Mesothelial cell of epicardium (in vitro differentiated cells): ENCODE data around the gene SIK2. TPM values are rescaled to one million over a fixed set of nuclear protein-coding genes. Genes with fewer than 3 reads are reported as not detected.

ENCODE experiments used
- DNase-seq, 2 experiments: peaks; one replicate each; pipeline ENCODE4 v3.0.0; 2021; ENCODE audit warnings: low spot score in 2 of 2; ENCODE audit not compliant: unreplicated experiment in 2 of 2
- H3K27ac Mint-ChIP-seq: 2 replicates; pipeline ENCODE4 v1.8.0; 2021; ENCODE audit warnings: mixed read lengths
- H3K27me3 Mint-ChIP-seq: 2 replicates; pipeline ENCODE4 v1.8.0; 2021; ENCODE audit warnings: low read depth, mixed read lengths
- H3K36me3 Mint-ChIP-seq: 2 replicates; pipeline ENCODE4 v1.8.0; 2021; ENCODE audit warnings: mixed read lengths
- H3K4me1 Mint-ChIP-seq: 2 replicates; pipeline ENCODE4 v1.8.0; 2021; ENCODE audit warnings: mixed read lengths
- H3K4me3 Mint-ChIP-seq: 2 replicates; pipeline ENCODE4 v1.8.0; 2021; ENCODE audit warnings: mild to moderate bottlenecking, moderate library complexity, mixed read lengths
- H3K9me3 Mint-ChIP-seq: 2 replicates; pipeline ENCODE4 v1.8.0; 2021; ENCODE audit warnings: mixed read lengths
- total RNA-seq: library from RNA; stranded (reverse); gene quantifications from 3 replicates; pipeline ENCODE4 v1.2.1, GENCODE V29; 2021
- TF ChIP-seq, protein P1 (sequence below): fragments of 200-600 bp; sonication (generic); IDR thresholded peaks from one replicate; pipeline ENCODE4 v1.5.0; 2021; ENCODE audit warnings: antibody characterized with exemption; ENCODE audit not compliant: unreplicated experiment

SIK2 gene
- total RNA-seq, 1 donor from 2014 or later, result 17.1 TPM

DNA sequence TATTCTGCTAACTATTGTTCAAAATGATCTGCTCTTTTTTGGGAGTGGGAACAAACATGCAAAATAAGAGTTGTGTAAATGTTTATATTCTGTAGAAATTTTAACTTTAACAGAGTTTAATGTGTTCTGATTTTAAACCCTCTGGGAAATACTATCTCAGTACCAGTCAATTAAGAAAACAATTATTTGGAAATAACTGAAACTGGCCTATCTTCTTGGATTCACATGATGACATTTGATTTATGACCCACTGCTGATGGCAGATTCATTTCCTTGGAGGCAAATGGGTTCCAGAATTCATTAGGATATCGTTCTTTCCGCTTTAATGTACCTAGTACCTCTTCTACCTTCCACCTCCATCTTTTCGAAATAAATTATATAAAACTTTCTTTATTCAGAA lies 5.5 kb downstream of the SIK2 start:
- Mint-ChIP-seq H3K27ac (no peak overlapping the region), H3K9me3 (no peaks in the 10 kb centered on the region), H3K4me1 (peaks cover 28% of the 10 kb centered on the region), H3K27me3 (no peaks in the 10 kb centered on the region), H3K36me3 (no peaks in the 10 kb centered on the region), H3K4me3 (no peak overlapping the region)
- TF ChIP-seq, protein P1, sequence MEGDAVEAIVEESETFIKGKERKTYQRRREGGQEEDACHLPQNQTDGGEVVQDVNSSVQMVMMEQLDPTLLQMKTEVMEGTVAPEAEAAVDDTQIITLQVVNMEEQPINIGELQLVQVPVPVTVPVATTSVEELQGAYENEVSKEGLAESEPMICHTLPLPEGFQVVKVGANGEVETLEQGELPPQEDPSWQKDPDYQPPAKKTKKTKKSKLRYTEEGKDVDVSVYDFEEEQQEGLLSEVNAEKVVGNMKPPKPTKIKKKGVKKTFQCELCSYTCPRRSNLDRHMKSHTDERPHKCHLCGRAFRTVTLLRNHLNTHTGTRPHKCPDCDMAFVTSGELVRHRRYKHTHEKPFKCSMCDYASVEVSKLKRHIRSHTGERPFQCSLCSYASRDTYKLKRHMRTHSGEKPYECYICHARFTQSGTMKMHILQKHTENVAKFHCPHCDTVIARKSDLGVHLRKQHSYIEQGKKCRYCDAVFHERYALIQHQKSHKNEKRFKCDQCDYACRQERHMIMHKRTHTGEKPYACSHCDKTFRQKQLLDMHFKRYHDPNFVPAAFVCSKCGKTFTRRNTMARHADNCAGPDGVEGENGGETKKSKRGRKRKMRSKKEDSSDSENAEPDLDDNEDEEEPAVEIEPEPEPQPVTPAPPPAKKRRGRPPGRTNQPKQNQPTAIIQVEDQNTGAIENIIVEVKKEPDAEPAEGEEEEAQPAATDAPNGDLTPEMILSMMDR, result no peak
- DNase-seq, result no peak

DNA sequence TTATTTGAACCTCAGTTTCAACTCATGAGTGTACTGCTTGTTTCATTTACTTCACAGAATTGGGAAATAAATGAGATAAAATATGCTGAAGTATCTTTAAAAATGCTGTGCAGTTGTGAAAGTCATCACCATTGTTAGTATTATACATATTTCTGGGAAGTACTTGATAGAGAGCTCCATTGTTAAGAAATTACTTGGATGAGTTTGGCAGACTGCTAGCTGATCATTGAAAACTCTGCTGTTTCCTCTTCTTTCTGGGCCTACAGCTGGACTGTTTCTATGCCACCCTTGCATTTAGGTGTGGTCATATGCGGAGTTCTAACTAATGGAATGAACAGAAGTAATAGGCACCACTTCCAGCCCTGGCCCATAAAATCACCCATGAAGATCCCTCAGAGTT lies 10.0 kb downstream of the SIK2 start:
- no peak for DNase-seq
- Mint-ChIP-seq H3K4me3 (no peak overlapping the region), H3K4me1 (peaks cover 4% of the 10 kb centered on the region), H3K27ac (no peak overlapping the region), H3K36me3 (no peaks in the 10 kb centered on the region), H3K9me3 (no peaks in the 10 kb centered on the region), H3K27me3 (no peaks in the 10 kb centered on the region)
- TF ChIP-seq, protein P1, result no peak

DNA sequence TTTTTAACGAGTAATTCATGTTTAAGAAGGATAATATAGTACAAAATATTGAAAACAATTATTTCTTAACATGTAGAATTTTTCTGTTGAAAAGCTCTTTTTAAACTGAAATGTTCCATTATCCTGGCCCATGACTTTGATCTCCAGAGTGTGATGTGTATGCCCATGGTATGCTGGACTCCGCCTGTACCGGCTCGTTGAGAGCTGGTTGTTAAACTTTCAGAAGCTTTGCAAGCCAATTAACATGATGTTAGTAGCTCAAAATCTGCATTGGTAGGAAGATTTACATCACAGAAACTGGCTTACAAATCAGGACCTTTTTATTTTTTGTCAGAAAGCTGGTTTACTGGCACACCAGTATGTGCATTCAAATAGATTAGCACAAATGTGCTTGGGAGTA lies 15.0 kb downstream of the SIK2 start:
- TF ChIP-seq, protein P1, result no peak
- Mint-ChIP-seq H3K4me1 (no peaks in the 10 kb centered on the region), H3K27ac (no peak overlapping the region), H3K27me3 (no peaks in the 10 kb centered on the region), H3K4me3 (no peak overlapping the region), H3K36me3 (peaks cover 17% of the 10 kb centered on the region), H3K9me3 (no peaks in the 10 kb centered on the region)
- DNase-seq, result no peak

DNA sequence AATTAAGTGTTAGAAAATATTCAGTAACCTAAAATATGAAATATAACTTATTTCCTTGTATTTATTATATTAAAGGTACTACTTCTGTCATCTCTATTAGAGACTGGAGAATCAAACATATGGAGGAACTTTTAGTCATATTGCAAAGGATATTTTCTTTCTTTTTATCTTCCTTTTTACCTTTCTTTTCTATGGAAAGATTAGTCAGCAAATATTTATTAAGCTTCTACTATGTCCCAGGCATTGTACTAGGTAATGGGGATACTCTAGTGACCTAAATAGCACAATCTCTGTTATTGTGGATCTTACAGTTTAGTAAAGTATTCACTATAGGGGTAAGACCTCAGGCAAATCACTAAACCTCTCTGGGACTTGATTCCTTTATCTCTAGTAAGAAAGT lies 18.3 kb downstream of the SIK2 start:
- no peak overlapping the region for H3K4me3 Mint-ChIP-seq

DNA sequence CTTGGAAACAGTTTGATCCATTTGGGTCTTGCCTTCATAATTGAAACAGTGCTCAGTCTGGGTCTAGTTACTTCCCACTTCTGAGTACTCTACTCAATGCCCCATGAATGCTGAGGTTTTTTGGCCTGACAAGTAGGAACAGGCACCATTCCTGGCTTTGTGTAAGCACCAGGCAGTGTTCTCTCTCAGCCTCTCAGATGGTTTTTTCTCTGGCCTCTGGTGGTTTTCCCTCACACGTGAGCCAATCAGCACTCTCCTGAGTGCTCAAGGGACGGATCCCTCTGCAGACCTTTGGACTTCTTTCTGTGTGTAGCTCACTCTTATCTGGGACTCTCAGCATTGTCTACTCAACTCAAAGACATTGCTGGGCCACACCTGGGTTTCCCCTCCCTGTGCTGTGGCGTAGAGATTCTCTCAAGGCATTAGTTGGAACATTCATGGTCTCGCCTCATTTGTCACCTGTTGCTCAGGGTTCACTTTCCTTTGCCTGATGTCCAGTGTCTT lies 21.3 kb downstream of the SIK2 start:
- H3K27me3 Mint-ChIP-seq, result no peaks in the 10 kb centered on the region
- no peak for DNase-seq
- H3K4me3 Mint-ChIP-seq, result no peak overlapping the region
- H3K36me3 Mint-ChIP-seq, result peaks cover 35% of the 10 kb centered on the region
- H3K4me1 Mint-ChIP-seq, result no peaks in the 10 kb centered on the region
- no peak overlapping the region for H3K27ac Mint-ChIP-seq
- peaks cover 10% of the 10 kb centered on the region for H3K9me3 Mint-ChIP-seq
- TF ChIP-seq, protein P1, result no peak

More for the DNA sequence above, 18.3 kb downstream of the SIK2 start:
- no peak for DNase-seq
- Mint-ChIP-seq H3K27ac (no peak overlapping the region), H3K27me3 (no peaks in the 10 kb centered on the region), H3K36me3 (peaks cover 39% of the 10 kb centered on the region), H3K4me1 (no peaks in the 10 kb centered on the region), H3K9me3 (peaks cover 10% of the 10 kb centered on the region)
- TF ChIP-seq, protein P1, result no peak

DNA sequence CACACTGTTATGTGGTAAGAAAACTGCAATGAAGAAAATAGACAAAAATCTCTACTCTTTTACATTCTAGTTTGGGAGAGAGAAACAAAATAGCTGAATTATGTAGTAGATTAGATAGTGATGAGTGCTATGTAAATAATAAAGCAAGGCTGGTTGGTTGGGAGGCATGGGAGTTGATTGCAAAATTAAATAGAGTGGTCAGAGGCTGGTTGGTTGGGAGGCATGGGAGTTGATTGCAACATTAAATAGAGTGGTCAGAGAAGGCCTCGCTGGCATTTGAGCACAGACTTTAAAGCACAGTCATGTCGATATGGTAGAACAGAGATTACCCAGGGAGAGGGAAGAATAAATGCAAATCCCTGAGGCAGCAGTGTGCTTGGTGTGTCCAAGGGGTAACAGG lies 22.4 kb downstream of the SIK2 start:
- H3K27ac Mint-ChIP-seq, result no peak overlapping the region
- H3K27me3 Mint-ChIP-seq, result no peaks in the 10 kb centered on the region
- H3K9me3 Mint-ChIP-seq, result peaks cover 16% of the 10 kb centered on the region
- peaks cover 42% of the 10 kb centered on the region for H3K36me3 Mint-ChIP-seq
- TF ChIP-seq, protein P1, result no peak
- no peaks in the 10 kb centered on the region for H3K4me1 Mint-ChIP-seq
- H3K4me3 Mint-ChIP-seq, result no peak overlapping the region
- no peak for DNase-seq
